Body of pancreas (tissue), 4 donors: ENCODE results near the gene MAP2.

Experiments used
- POLR2A ChIP-seq, 3 donors: fragments of 450-650 bp; IDR thresholded peaks; one replicate each; pipeline ENCODE4 v1.6.1; 2016; ENCODE audit warnings: antibody characterized with exemption in 3 of 3, mild to moderate bottlenecking in 2 of 3
- TF ChIP-seq, protein P1 (sequence below), 7 experiments: fragments of 450-650 bp in 4 of 7; fragments of 200-600 bp in 3 of 7; sonication (generic) in 3 of 7; IDR thresholded peaks; one replicate each; pipeline ENCODE4 v1.5.1; 2016 to 2019; ENCODE audit warnings: antibody characterized with exemption in 7 of 7

DNA sequence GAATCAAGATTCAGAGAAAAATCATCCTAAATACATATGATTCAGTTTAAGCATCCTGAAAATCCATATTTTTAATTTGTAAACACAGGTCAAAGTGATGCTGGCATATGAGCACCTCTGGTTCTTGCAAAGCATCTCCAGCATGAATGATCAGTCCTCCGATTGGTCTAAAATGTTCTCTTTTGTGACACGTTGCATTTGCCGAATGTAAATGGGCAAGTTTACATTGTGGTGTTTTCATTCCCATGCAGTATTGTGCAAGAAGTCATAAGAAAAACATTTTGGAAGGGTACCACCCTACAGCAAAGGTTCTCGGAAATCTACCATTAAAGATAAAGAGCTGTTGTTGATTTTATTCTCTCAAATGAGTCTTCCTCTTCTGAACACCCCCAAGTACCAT, 239.8 kb downstream of the MAP2 start:
- TF ChIP-seq, protein P1, sequence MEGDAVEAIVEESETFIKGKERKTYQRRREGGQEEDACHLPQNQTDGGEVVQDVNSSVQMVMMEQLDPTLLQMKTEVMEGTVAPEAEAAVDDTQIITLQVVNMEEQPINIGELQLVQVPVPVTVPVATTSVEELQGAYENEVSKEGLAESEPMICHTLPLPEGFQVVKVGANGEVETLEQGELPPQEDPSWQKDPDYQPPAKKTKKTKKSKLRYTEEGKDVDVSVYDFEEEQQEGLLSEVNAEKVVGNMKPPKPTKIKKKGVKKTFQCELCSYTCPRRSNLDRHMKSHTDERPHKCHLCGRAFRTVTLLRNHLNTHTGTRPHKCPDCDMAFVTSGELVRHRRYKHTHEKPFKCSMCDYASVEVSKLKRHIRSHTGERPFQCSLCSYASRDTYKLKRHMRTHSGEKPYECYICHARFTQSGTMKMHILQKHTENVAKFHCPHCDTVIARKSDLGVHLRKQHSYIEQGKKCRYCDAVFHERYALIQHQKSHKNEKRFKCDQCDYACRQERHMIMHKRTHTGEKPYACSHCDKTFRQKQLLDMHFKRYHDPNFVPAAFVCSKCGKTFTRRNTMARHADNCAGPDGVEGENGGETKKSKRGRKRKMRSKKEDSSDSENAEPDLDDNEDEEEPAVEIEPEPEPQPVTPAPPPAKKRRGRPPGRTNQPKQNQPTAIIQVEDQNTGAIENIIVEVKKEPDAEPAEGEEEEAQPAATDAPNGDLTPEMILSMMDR (IDR thresholded peaks at IDR 0.05), result no peak
- no peak for TF ChIP-seq POLR2A (IDR thresholded peaks at IDR 0.05)
